ENCODE data around the gene EPN2. TPM values are rescaled to one million over a fixed set of nuclear protein-coding genes. Genes with fewer than 3 reads are reported as not detected.

The EPN2 gene
- total RNA-seq, 1 donor: 18.1 TPM

DNA sequence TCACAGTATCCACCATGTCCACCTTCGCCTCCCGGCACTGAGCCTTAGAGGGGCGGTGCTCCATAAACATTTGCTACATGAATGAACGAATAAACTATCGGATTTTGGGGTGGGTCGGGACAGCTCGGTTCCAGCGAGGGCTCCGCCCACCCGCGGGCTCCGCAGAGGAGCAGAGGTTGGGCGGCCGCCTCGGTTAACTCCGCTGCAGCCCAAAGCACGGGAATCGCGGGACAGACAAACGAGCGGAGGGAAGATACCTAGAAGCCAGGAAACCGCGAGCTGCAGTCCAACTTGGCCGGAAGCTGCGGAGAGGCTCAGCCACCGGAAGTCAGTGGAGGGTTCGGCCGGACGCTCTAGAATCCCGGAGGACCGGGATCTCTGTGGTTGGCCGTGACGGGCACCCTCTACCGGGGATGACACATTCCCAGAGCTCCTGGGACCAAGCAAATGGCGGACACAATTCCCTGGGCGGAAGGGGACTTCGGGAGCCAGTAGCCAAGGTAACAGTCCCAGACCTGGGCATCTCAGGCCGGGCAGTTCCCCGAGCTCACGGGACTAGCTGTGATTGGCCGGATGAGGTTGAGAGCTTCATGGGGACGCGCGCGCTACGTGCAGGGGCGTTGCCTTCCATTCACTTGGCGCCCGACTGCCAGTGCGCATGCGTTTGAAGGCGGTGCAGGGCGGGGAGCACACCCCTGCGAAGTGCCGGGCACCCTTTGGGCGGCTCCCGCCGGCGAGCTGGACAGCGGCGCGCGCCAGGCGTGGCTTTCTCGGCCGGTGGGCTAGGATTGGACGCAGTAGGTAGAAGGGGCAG is 140.6 kb downstream of the EPN2 start:
- no peaks in the 10 kb centered on the region for H3K27me3 ChIP-seq (ENCODE audit: insufficient read depth, low read length)
- peak overlapping the region; percentile 96 for H3K4me3 ChIP-seq (ENCODE audit: insufficient read depth, low read length)
- peak; percentile 100 for DNase-seq (ENCODE audit: insufficient read length, low spot score, missing footprints)
- peak overlapping the region; percentile 99 for H2AFZ ChIP-seq (ENCODE audit: low read length)
- TF ChIP-seq, protein P1, sequence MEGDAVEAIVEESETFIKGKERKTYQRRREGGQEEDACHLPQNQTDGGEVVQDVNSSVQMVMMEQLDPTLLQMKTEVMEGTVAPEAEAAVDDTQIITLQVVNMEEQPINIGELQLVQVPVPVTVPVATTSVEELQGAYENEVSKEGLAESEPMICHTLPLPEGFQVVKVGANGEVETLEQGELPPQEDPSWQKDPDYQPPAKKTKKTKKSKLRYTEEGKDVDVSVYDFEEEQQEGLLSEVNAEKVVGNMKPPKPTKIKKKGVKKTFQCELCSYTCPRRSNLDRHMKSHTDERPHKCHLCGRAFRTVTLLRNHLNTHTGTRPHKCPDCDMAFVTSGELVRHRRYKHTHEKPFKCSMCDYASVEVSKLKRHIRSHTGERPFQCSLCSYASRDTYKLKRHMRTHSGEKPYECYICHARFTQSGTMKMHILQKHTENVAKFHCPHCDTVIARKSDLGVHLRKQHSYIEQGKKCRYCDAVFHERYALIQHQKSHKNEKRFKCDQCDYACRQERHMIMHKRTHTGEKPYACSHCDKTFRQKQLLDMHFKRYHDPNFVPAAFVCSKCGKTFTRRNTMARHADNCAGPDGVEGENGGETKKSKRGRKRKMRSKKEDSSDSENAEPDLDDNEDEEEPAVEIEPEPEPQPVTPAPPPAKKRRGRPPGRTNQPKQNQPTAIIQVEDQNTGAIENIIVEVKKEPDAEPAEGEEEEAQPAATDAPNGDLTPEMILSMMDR (IDR thresholded peaks at IDR 0.05; ENCODE audit: extremely low read depth, low read depth, low read length): no peak
- H4K20me1 ChIP-seq (ENCODE audit: insufficient read depth, low read length): peaks cover 11% of the 10 kb centered on the region
- H3K4me2 ChIP-seq (ENCODE audit: insufficient read depth, low read length): peak overlapping the region; percentile 98
- H3K36me3 ChIP-seq (ENCODE audit: insufficient read depth, low read length): peaks cover 35% of the 10 kb centered on the region
- no peaks in the 10 kb centered on the region for H3K9me3 ChIP-seq (ENCODE audit: low read depth, low read length)
- H3K27ac ChIP-seq (ENCODE audit: low read depth, low read length): peak overlapping the region; percentile 98
- H3K4me1 ChIP-seq (ENCODE audit: insufficient read depth, low read length): peaks cover 21% of the 10 kb centered on the region
- peaks cover 45% of the 10 kb centered on the region for H3K79me2 ChIP-seq (ENCODE audit: insufficient read depth, low read length)

DNA sequence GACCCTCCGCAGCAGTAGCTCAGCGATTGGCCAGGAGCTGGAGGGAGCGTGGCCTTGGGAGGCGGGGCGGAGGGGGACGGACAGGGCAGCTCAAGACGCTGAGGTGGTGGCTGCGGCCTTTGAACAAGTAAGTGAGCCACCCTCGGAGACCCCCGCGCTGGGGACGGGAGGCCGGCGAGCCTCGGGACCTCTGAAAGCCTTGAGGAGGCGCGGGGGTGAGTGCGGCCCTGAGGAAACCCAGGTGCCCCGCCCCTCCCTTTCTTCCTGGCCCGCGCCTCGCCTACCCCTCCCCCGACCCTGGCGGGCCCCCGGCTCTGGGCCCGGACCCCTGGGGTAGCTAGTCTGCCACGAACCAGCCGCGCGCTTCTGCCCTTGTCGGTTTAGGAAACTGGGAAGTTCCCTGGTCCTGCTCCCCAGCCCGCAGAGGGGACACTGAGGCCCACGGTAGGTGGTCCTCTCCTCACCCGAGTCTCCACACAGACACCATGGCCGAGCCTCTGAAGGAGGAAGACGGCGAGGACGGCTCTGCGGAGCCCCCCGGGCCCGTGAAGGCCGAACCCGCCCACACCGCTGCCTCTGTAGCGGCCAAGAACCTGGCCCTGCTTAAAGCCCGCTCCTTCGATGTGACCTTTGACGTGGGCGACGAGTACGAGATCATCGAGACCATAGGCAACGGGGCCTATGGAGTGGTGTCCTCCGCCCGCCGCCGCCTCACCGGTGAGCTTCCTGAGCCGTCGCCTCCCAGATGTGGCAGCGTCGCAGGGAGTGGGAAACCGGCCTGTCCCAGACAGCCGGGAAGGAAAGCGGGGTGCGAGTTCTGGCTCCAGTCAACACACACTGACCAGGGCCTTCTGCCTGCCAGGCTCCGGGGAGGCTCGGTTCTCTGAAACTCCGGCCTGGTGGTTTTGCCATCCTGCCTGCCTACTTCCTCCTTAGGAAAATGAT is 141.5 kb downstream of the EPN2 start, which contains the start of gene MAPK7:
Gene MAPK7 (plus strand): TSS at position 83 of the 945 bp plus-strand sequence. CDS start 403 bp downstream, at position 486.
- H3K79me2 ChIP-seq (ENCODE audit: insufficient read depth, low read length): peaks cover 45% of the 10 kb centered on the region
- peak; percentile 94 for DNase-seq (ENCODE audit: insufficient read length, low spot score, missing footprints)
- TF ChIP-seq, protein P1 (IDR thresholded peaks at IDR 0.05; ENCODE audit: extremely low read depth, low read depth, low read length): no peak

DNA sequence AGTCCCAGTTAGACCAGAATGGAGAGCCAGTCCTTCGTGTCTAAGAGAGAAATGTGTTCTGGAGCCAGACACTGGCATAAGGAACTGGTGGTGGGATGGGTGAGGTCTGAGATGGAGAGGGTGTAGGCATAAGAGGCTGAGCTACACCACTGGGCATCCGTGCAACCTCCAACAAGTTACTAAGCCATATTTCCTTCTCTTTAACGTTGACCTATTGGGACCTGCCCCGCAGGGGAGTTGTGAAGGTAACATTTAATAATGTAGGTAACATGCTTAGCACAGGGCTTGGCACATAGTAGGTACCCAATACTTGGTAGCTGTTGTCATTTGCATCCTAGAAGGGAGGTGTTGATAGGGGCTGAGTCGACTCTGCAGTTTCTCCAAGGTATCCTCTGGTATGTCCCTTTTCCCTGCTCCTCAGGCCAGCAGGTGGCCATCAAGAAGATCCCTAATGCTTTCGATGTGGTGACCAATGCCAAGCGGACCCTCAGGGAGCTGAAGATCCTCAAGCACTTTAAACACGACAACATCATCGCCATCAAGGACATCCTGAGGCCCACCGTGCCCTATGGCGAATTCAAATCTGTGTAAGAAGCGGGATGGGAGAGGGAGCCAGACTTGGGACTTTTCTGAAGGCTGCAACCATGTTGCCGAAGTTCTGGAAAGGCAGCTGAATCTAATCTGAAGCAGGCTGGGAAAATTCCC is 142.3 kb downstream of the EPN2 start:
- TF ChIP-seq, protein P1 (IDR thresholded peaks at IDR 0.05; ENCODE audit: extremely low read depth, low read depth, low read length): no peak
- peaks cover 45% of the 10 kb centered on the region for H3K79me2 ChIP-seq (ENCODE audit: insufficient read depth, low read length)
- peaks cover 52% of the 10 kb centered on the region for H3K36me3 ChIP-seq (ENCODE audit: insufficient read depth, low read length)

More for the DNA sequence above, 141.5 kb downstream of the EPN2 start, which contains the start of gene MAPK7:
- no peaks in the 10 kb centered on the region for H3K9me3 ChIP-seq (ENCODE audit: low read depth, low read length)
- peak within 1 kb of the TSS; percentile 99 for H2AFZ ChIP-seq (ENCODE audit: low read length)
- H3K36me3 ChIP-seq (ENCODE audit: insufficient read depth, low read length): peaks cover 44% of the 10 kb centered on the region
- peaks cover 14% of the 10 kb centered on the region for H4K20me1 ChIP-seq (ENCODE audit: insufficient read depth, low read length)
- H3K27me3 ChIP-seq (ENCODE audit: insufficient read depth, low read length): no peaks in the 10 kb centered on the region
- H3K4me3 ChIP-seq (ENCODE audit: insufficient read depth, low read length): peak within 1 kb of the TSS; percentile 96
- H3K4me2 ChIP-seq (ENCODE audit: insufficient read depth, low read length): peak within 1 kb of the TSS; percentile 98
- peaks cover 21% of the 10 kb centered on the region for H3K4me1 ChIP-seq (ENCODE audit: insufficient read depth, low read length)
- H3K27ac ChIP-seq (ENCODE audit: low read depth, low read length): peak within 1 kb of the TSS; percentile 98

More for the DNA sequence above, 142.3 kb downstream of the EPN2 start:
- Histone ChIP-seq H2AFZ (ENCODE audit: low read length) (no peak overlapping the region), H3K4me2 (ENCODE audit: insufficient read depth, low read length) (peak overlapping the region; percentile 94), H3K27ac (ENCODE audit: low read depth, low read length) (peak overlapping the region; percentile 46), H3K4me1 (ENCODE audit: insufficient read depth, low read length) (peaks cover 16% of the 10 kb centered on the region), H3K27me3 (ENCODE audit: insufficient read depth, low read length) (no peaks in the 10 kb centered on the region), H3K4me3 (ENCODE audit: insufficient read depth, low read length) (peak overlapping the region; percentile 96), H4K20me1 (ENCODE audit: insufficient read depth, low read length) (peaks cover 15% of the 10 kb centered on the region), H3K9me3 (ENCODE audit: low read depth, low read length) (no peaks in the 10 kb centered on the region)
- no peak for DNase-seq (ENCODE audit: insufficient read length, low spot score, missing footprints)

Measured in osteoblast (primary cell).